22Rv1 (cell line): ENCODE measurements around the gene SLC30A1.

Experiments used
- H3K27ac ChIP-seq: fragments of 450-650 bp; 2 replicates; pipeline ENCODE4 v1.5.1; 2017
- CTCF ChIP-seq: fragments of 450-650 bp; IDR thresholded peaks from 2 replicates; pipeline ENCODE4 v1.5.1; 2017; ENCODE audit warnings: mild to moderate bottlenecking
- ZFX ChIP-seq: fragments of 450-650 bp; IDR thresholded peaks from 2 replicates; pipeline ENCODE4 v1.6.1; 2017; ENCODE audit warnings: antibody characterized with exemption, borderline replicate concordance

SLC30A1 gene

DNA sequence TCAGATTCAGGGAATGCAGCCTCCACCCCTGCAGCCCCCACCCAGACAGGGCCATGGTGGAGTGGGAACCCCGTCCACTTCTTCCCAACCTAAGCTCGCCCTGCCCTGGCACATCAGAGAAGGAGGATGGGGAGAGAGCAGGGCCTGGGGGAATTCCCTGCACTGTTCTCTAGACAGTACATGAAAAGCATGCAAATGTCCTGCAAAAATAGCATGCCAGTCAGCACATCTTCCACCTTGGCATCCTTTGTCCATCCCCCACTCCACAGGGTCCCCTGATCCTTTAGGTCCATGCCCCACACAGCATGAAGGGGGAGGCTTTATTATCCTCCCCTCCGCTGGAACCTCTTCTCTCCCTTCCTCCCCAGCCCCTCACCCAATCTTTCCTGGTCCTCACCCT lies 52.0 kb downstream of the SLC30A1 start:
- TF ChIP-seq ZFX: no peak
- H3K27ac ChIP-seq: no peak overlapping the region

DNA sequence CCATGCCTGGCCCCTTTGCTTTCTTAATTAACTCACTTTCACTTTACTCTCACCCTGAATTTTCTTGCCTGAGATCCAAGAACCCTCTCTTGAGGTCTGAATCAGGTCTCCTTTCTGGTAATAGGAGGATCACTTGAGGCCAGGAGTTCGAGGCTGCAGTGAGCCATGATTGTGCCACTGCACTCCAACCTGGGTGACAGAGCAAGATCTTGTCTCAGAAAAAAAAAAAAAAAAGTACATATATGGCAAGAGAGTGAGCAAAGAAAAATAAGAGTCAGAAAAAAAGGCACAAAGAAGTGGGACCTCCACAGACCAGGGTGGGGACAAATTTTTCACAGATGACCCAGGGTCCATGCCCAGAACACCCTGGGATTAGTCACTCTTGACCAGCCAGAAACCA lies 52.9 kb downstream of the SLC30A1 start:
- H3K27ac ChIP-seq: no peak overlapping the region
- no peak for TF ChIP-seq CTCF
- no peak for TF ChIP-seq ZFX

DNA sequence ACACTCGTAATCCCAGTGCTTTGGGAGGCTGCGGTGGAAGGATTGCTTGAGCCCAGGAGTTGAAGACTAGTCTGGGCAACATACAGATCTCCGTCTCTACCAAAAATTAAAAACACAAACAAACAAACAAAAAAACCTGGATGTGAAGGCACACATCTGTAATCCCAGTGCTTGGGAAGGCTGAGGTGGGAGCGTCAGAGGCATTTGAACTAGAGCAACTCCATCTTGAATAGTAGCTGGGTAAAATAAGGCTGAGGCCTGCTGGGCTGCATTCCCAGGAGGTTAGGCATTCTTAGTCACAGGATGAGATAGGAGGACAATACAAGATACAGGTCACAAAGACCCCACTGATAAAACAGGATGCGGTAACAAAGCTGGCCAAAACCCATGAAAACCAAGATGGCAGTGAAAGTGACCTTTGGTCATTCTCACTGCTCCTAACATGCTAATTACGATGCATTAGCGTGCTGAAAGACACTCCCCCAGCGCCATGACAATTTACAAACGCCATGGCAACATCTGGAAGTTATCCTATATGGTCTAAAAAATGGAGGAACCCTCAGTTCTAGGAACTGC lies 53.8 kb downstream of the SLC30A1 start:
- TF ChIP-seq CTCF (no peak), ZFX (no peak)

DNA sequence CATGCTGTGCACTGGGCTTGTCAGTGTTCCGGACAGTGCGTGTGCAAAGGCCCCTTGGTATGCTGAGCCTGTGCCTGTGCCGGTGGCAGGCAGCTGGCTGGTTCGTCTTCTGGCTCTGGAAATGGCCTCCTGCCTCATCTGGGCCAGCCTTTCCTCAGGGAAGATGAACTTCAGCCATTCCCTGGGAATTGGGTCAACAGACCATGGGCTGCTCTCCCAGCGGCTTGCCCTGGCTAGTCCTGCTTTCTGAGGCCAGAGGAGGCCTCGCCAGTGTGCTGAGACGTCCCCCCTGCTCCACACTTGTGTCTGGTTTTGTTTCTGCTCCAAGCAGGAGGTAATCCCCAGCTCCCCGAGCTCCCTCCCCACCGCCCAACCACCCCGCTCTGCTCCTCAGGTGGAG lies 54.4 kb downstream of the SLC30A1 start:
- no peak overlapping the region for H3K27ac ChIP-seq
- no peak for TF ChIP-seq CTCF
- TF ChIP-seq ZFX: no peak

More for the DNA sequence above, 53.8 kb downstream of the SLC30A1 start:
- H3K27ac ChIP-seq: no peak overlapping the region

DNA sequence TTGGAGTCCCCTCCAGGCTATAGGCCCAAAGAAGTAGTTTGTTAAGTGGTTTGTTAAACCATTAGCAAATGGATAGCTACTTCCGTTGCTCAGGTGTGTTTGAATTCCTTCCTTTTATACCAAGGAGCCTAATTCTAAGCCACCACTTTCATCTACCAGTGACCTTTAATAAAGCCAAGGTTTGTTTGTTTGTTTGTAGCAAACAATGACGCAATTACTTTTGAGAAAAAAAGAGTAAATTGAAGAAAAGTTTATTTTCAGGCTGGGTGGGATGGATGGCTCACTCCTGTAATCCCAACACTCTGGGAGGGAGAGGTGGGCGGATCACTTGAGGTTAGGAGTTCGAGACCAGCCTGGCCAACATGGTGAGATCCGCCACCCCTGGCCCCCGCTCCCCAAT lies 56.2 kb downstream of the SLC30A1 start:
- TF ChIP-seq CTCF (no peak), ZFX (no peak)
- H3K27ac ChIP-seq: peak overlapping the region; percentile 30
